ENCODE results near the gene C2CD3. TPM values are rescaled to one million over a fixed set of nuclear protein-coding genes. Genes with fewer than 3 reads are reported as not detected.
A peak's percentile ranks its signal among the peaks of the same experiment; 100 is the strongest.

Gene C2CD3
- total RNA-seq, 4 donors from 2014 or later = 11.4 to 30.1 (median 25.3) TPM

GRCh38 chr11:74018331-74019005 is 152.3 kb downstream of the C2CD3 start:
- no peak overlapping the region for H3K4me3 ChIP-seq
- peaks cover 0 to 44% of the 10 kb centered on the region in 2 donors for H3K36me3 ChIP-seq
- H3K27ac ChIP-seq = peak overlapping the region; percentile 51 to 84 (median 78)
- H3K27me3 ChIP-seq = no peaks in the 10 kb centered on the region
- H3K4me1 ChIP-seq = peaks cover 3 to 27% (median 21%) of the 10 kb centered on the region in 3 donors
- WGBS, 2 donors (ENCODE audit: low coverage in 1 of 2) = 65 to 87% methylated on average over 3 to 6 of the region's 9 CpGs
- peak; percentile 97 for ATAC-seq
- no peak for TF ChIP-seq EP300 (IDR thresholded peaks at IDR 0.05)
- TF ChIP-seq CTCF (IDR thresholded peaks at IDR 0.05) = peak in 1 of 4 experiments; percentile 4
- peak; percentile 84 for TF ChIP-seq POLR2AphosphoS5 (IDR thresholded peaks at IDR 0.05)
- H3K9me3 ChIP-seq = no peaks in the 10 kb centered on the region

DNA sequence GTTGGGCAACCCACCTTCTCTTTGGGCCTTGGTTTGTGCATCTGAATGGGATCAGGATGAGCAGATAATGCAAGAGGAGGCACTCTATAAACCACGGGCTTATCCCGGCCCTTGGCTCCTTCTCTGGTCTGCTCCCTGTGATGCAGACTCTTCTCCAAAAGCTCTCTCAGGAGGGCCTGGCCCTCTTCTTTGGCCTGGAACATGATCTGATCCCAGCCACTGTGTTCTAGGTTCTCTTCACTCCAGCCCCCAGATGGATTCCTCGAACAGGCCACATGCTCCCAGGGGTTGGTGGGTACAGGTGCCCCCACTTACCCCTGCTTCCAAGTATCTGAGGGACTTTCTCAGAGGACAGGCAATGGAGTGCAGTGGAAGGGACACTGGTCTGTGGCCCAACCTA is 153.2 kb downstream of the C2CD3 start:
- Histone ChIP-seq H3K9me3 (no peaks in the 10 kb centered on the region), H3K27me3 (no peaks in the 10 kb centered on the region), H3K4me1 (peaks cover 3 to 27% (median 21%) of the 10 kb centered on the region in 3 donors), H3K27ac (peak overlapping the region in 3 of 4 donors; percentile 77 to 84 (median 79)), H3K36me3 (peaks cover 0 to 43% of the 10 kb centered on the region in 2 donors), H3K4me3 (no peak overlapping the region)
- ATAC-seq = no peak
- no peak for TF ChIP-seq EP300 (IDR thresholded peaks at IDR 0.05)
- no peak for TF ChIP-seq POLR2A (IDR thresholded peaks at IDR 0.05)
- no peak for TF ChIP-seq POLR2AphosphoS5 (IDR thresholded peaks at IDR 0.05)
- no peak for TF ChIP-seq CTCF (IDR thresholded peaks at IDR 0.05)
- WGBS, 2 donors (ENCODE audit: low coverage in 1 of 2) = 94% methylated on average over 3 of the region's 3 CpGs; no CpG with 5 or more reads in 1 of the 2 donors

DNA sequence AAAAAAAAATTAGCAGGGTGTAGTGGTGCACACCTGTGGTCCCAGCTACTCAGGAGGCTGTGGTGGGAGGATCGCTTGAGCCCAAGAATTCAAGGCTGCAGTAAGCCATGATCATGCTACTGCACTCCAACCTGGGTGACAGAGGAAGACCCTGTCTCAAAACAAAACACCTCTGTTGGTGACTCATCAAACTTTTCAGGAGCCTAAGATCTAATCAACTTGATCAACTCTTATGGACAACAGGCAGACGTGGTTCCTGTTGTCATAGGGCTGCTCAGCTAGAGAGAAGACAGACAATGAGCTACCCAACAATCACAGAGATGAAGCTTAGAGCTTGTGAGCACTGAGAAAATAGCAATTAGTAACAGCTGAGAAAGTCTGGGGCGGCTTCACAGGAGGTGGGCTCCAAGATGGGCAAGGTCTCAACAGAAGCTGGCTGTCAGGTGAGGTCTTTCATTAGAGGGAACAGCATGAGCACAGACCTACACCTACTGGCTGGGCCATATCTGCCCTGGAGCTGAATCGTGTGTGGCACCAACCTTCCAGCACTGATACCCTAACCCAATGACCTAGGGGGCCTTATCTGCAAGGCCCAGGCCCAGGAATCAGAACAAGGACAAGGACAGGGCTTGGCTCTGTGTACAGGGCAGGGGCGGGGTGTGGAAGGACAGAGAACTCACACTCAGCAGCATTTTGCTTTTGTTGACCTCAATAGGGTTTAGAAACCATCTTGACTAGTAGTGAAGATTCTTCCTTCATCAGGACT is 154.7 kb downstream of the C2CD3 start:
- no peak overlapping the region for H3K27ac ChIP-seq
- no peaks in the 10 kb centered on the region for H3K9me3 ChIP-seq
- peaks cover 3 to 27% (median 21%) of the 10 kb centered on the region in 3 donors for H3K4me1 ChIP-seq
- 96 to 100% methylated on average over 3 to 4 of the region's 5 CpGs for WGBS, 2 donors (ENCODE audit: low coverage in 1 of 2)
- H3K36me3 ChIP-seq = peaks cover 0 to 55% of the 10 kb centered on the region in 2 donors
- no peak for ATAC-seq
- TF ChIP-seq CTCF (IDR thresholded peaks at IDR 0.05) = no peak
- no peak for TF ChIP-seq EP300 (IDR thresholded peaks at IDR 0.05)
- no peak for TF ChIP-seq POLR2A (IDR thresholded peaks at IDR 0.05)
- no peak for TF ChIP-seq POLR2AphosphoS5 (IDR thresholded peaks at IDR 0.05)
- H3K27me3 ChIP-seq = no peaks in the 10 kb centered on the region
- H3K4me3 ChIP-seq = no peak overlapping the region

DNA sequence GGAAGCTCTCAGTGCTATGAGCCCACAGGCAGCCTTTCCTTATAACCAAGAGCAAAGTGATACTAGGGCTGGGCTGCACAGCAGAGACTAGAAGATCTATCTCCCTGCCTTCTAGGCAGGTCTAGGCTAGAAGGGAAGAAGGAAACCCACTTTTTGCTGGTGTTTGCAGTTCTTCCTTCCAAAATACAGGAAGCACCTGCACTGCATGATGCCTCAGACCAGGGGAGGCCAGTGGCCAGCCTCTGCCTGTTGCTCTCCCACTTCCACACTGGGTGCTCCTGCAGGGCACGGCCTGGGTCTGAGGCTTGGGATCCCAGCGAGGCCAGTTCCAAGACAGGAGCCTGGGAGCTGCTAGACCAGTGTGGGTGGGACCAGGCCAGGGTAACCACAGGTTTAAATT is 155.9 kb downstream of the C2CD3 start:
- 48 to 100% methylated on average over 1 to 2 of the region's 2 CpGs for WGBS, 2 donors (ENCODE audit: low coverage in 1 of 2)
- no peak for ATAC-seq
- no peak for TF ChIP-seq POLR2A (IDR thresholded peaks at IDR 0.05)
- Histone ChIP-seq H3K36me3 (peaks cover 0 to 55% of the 10 kb centered on the region in 2 donors), H3K27ac (no peak overlapping the region), H3K9me3 (no peaks in the 10 kb centered on the region), H3K4me1 (peaks cover 3 to 25% (median 21%) of the 10 kb centered on the region in 3 donors), H3K27me3 (no peaks in the 10 kb centered on the region), H3K4me3 (no peak overlapping the region)

- no peak for ATAC-seq
- peaks cover 0 to 55% of the 10 kb centered on the region in 2 donors for H3K36me3 ChIP-seq
Measured at GRCh38 chr11:74013141-74013540, 157.7 kb downstream of the C2CD3 start.

More at GRCh38 chr11:74013141-74013540, 157.7 kb downstream of the C2CD3 start:
- Histone ChIP-seq H3K4me3 (no peak overlapping the region), H3K27me3 (no peaks in the 10 kb centered on the region), H3K4me1 (peaks cover 0 to 7% (median 5%) of the 10 kb centered on the region in 3 donors), H3K27ac (no peak overlapping the region), H3K9me3 (no peaks in the 10 kb centered on the region)
- 94 to 100% methylated on average over 3 to 7 of the region's 8 CpGs for WGBS, 2 donors (ENCODE audit: low coverage in 1 of 2)
- TF ChIP-seq POLR2AphosphoS5 (IDR thresholded peaks at IDR 0.05) = no peak

Measured in gastroesophageal sphincter (tissue), 4 donors.